NCI-H1048 (cell line): Measurements from ENCODE around the gene PIBF1.
"Not testable (repeated sequence)": the region's sequence is repeated elsewhere in the genome, so short reads cannot be mapped to it uniquely, and the experiment has no call there.

Source experiments
- DNase-seq: peaks from one replicate; lab custom pipeline; 2025; lab: John Stamatoyannopoulos, UW

Gene PIBF1

GRCh38 chr13:72823081-72823480 is 41.1 kb downstream of the PIBF1 start:
- DNase-seq, result no peak

- DNase-seq, result no peak
These were observed 41.8 kb downstream of the PIBF1 start for GRCh38 chr13:72823724-72824123.

GRCh38 chr13:72834601-72835000 is 52.7 kb downstream of the PIBF1 start:
- no peak for DNase-seq

- peak; percentile 8 for DNase-seq
These were observed 58.0 kb downstream of the PIBF1 start for GRCh38 chr13:72839831-72840426.

GRCh38 chr13:72842991-72843390 is 61.1 kb downstream of the PIBF1 start:
- DNase-seq, result no peak

- DNase-seq, result not testable (repeated sequence)
These were observed 63.2 kb downstream of the PIBF1 start for GRCh38 chr13:72845148-72845547.

GRCh38 chr13:72849571-72849970 is 67.6 kb downstream of the PIBF1 start:
- no peak for DNase-seq

GRCh38 chr13:72850959-72851677 is 69.2 kb downstream of the PIBF1 start:
- no peak for DNase-seq

- DNase-seq, result no peak
These were observed 69.7 kb downstream of the PIBF1 start for GRCh38 chr13:72851678-72852014.

- DNase-seq, result no peak
These were observed 70.3 kb downstream of the PIBF1 start for GRCh38 chr13:72852207-72852606.

- no peak for DNase-seq
These were observed 71.1 kb downstream of the PIBF1 start for GRCh38 chr13:72853000-72853399.

- no peak for DNase-seq
These were observed 82.4 kb downstream of the PIBF1 start for GRCh38 chr13:72864142-72865011.

GRCh38 chr13:72868229-72868628 is 86.3 kb downstream of the PIBF1 start:
- no peak for DNase-seq

GRCh38 chr13:72875233-72875632 is 93.3 kb downstream of the PIBF1 start:
- DNase-seq, result no peak

- DNase-seq, result no peak
These were observed 102.2 kb downstream of the PIBF1 start for GRCh38 chr13:72884101-72884500.

GRCh38 chr13:72886272-72887067 is 104.5 kb downstream of the PIBF1 start:
- DNase-seq, result no peak

GRCh38 chr13:72889495-72889894 is 107.6 kb downstream of the PIBF1 start:
- DNase-seq, result no peak

GRCh38 chr13:72890546-72890945 is 108.6 kb downstream of the PIBF1 start:
- DNase-seq, result no peak

- DNase-seq, result no peak
These were observed 109.5 kb downstream of the PIBF1 start for GRCh38 chr13:72891423-72891822.

GRCh38 chr13:72896869-72897268 is 114.9 kb downstream of the PIBF1 start:
- no peak for DNase-seq

GRCh38 chr13:72901546-72901945 is 119.6 kb downstream of the PIBF1 start:
- DNase-seq, result not testable (repeated sequence)

- no peak for DNase-seq
These were observed 126.5 kb downstream of the PIBF1 start for GRCh38 chr13:72908416-72908815.
